GM13977 (cell line): ENCODE results near the gene RIMS4.

Experiments used
- DNase-seq: peaks from one replicate; pipeline ENCODE4 v3.0.0; 2012; ENCODE audit warnings: low spot score
- in situ Hi-C: fragments of 300-500 bp; cut with MboI; formaldehyde crosslinking; loops from one replicate; pipeline ENCODE4 v1.12.0; 2022; ENCODE audit warnings: low sequenced_read_pairs, low pct_unique_long_range_greater_than_20kb, mixed read lengths, inconsistent platforms; ENCODE audit not compliant: unreplicated experiment
- TF ChIP-seq, protein P1 (sequence below): IDR thresholded peaks from 2 replicates; pipeline ENCODE4 v1.5.1; 2012; ENCODE audit warnings: mild to moderate bottlenecking, control low read depth; ENCODE audit not compliant: insufficient read depth; ENCODE audit errors: extremely low read depth, missing control alignments

The RIMS4 gene

DNA sequence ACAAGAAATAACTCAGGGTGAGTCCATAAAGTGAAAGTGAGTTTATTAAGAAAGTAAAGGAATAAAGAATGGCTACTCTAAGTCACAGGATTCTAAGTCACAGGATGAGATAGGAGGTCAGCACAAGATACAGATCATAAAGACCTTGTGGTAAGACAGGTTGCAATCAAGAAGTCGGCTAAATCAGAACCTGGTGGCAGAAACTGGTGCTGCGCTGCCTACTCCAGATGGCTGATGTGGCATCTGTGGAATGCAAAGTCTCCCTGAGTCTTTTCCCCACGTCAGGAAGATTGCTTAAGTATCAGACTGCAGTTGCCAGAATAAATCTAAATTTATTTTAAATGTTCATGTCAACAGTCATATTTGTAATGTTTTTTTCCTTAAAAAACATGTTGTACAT is 75.4 kb downstream of the RIMS4 start:
- no peak for DNase-seq
- TF ChIP-seq, protein P1, sequence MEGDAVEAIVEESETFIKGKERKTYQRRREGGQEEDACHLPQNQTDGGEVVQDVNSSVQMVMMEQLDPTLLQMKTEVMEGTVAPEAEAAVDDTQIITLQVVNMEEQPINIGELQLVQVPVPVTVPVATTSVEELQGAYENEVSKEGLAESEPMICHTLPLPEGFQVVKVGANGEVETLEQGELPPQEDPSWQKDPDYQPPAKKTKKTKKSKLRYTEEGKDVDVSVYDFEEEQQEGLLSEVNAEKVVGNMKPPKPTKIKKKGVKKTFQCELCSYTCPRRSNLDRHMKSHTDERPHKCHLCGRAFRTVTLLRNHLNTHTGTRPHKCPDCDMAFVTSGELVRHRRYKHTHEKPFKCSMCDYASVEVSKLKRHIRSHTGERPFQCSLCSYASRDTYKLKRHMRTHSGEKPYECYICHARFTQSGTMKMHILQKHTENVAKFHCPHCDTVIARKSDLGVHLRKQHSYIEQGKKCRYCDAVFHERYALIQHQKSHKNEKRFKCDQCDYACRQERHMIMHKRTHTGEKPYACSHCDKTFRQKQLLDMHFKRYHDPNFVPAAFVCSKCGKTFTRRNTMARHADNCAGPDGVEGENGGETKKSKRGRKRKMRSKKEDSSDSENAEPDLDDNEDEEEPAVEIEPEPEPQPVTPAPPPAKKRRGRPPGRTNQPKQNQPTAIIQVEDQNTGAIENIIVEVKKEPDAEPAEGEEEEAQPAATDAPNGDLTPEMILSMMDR: no peak
- in situ Hi-C loops: loop anchor here (5.0 kb wide), 1 partner anchor 48 kb away; no protein-coding TSS in a partner anchor

DNA sequence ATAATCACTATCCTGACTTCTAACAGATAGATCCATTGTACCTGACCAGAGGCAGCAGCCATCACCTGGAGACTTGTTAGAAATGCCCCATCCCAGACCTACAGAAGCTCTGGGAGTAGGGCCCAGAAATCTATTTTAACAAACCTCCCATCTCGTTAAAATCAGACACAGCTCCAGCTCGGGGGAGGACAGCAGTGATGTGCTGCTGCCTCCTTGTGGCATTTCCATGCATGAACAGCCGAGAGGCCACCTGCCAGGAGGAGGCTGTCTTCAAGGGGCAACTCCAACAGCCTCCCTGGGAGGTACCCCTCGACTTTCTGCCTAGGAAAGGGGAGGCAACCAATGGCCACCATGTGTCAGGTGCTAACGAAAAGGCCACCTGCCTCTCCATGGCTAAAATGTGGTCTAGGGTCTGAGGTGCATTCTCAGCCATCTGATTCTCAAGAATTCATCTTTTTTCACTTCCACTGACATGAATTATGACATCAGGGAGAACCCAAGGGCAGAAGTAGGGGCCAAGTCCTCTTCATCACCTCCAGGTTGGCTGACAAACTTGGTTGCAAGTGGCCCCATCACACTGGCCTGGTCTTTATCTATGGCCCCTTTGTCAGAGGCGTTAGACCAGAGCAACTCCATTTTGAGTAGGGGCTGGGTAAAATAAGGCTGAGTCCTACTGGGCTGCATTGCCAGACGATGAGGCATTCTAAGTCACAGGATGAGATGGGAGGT is 76.8 kb downstream of the RIMS4 start:
- in situ Hi-C loops: no loop called here
- TF ChIP-seq, protein P1: peak; percentile 95
- DNase-seq: peak; percentile 75

DNA sequence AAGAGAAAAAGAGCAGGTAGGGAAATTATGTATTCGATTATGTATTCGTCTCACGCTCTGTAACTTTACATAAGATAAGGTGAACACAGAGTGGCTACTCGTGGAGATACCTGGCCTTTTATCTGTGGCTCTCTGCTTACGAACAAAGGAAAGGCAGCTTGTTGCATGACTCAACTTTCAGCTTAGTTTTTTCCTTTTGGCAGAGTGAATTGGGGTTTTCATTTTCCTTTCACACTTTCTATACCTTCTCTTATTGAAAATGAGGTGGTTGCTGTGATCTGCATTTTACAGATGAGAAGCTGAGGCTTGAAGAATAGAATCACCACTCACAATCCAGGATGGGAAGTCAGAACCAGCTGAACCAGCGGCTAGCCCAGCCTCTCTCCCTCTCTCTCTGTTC is 78.0 kb downstream of the RIMS4 start:
- TF ChIP-seq, protein P1: no peak
- DNase-seq: no peak
- in situ Hi-C loops: no loop called here

DNA sequence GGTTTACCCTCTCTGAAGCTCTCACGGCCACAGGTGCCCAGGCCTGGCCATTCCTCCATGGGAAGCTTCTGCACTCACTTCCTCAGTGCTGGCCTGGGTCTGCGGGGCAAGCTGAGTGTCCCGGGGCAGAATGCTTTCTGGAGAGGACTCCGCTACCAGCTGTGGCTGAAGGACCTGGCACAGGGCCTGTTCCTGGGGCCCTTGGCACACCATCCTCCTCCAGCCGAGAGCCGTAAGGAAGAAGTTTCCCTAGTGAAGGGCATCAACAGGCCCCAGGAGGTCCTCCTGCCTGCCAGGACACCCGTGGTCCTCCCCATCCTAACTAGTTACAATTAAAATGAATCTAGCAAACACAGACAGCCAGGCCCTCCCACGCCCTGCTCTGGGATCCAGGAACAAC is 78.7 kb downstream of the RIMS4 start:
- TF ChIP-seq, protein P1: no peak

DNA sequence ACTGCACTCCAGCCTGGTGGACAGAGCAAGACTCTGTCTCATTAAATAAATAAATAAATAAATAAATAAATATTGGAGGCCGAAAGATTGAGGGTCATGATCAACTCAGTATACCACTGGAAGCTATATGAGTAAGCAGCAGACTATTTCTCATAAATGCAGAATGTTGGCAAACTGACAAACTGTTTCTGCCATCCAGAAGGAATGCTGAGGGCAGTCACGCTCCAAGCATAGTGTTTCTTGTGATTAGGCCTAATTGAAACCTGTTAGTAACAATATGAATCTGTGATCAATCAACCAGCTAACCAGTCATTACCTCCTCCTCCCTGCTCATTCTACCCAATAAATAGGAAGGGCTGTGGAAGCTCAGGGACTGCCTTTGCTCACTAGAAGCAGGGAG is 79.9 kb downstream of the RIMS4 start:
- no peak for DNase-seq
- in situ Hi-C loops: no loop called here
- TF ChIP-seq, protein P1: no peak

More for the DNA sequence above, 78.7 kb downstream of the RIMS4 start:
- no peak for DNase-seq
- in situ Hi-C loops: no loop called here

DNA sequence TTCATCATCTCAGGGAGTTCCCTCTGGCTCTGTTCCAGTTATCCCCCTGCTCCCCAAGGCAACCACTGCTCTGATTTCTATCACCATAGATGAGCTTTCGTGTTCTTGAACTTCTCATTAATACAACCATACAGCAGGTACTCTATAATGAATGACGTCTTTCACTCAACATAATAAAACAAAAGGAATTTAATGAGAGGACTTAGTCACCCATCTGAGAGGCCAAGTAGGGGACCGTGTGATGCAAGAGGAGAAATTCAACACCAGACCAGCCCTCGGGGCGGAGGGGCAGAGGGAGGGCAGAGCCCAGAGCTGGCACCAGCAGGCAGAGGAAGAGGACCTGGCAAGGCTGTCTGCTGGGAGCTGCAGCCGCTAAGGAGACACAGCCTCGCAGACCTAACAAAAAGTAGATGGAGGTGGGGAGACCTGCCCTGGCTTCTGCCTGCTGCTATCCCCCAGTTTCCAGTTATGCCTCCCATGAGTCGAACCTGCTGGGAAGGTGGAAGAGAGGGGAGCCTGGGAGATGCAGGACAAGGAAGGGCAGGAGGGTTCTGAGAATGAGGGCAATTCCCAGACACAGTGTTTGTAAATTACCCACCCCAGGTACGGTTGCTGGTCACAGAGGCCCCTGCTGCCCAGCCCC is 81.4 kb downstream of the RIMS4 start:
- no peak for DNase-seq
- in situ Hi-C loops: no loop called here

More for the DNA sequence above, 81.4 kb downstream of the RIMS4 start:
- TF ChIP-seq, protein P1: no peak
